GM12865 (cell line): ENCODE measurements around the gene NTN1.

ENCODE experiments used
- DNase-seq: peaks from one replicate; pipeline ENCODE4 v3.0.0; 2010; ENCODE audit warnings: low read depth
- H3K4me3 ChIP-seq: 2 replicates; pipeline ENCODE4 v1.5.1; 2011; ENCODE audit warnings: mild to moderate bottlenecking, low read depth, low read length, control low read depth
- TF ChIP-seq, protein P1 (sequence below): IDR thresholded peaks from 2 replicates; pipeline ENCODE4 v1.5.1; 2011; ENCODE audit warnings: low read length, control low read depth, low read depth, inconsistent platforms; ENCODE audit not compliant: insufficient read depth; ENCODE audit errors: missing control alignments

NTN1 gene

GRCh38 chr17:9199571-9200551 lies 178.6 kb downstream of the NTN1 start:
- TF ChIP-seq, protein P1, sequence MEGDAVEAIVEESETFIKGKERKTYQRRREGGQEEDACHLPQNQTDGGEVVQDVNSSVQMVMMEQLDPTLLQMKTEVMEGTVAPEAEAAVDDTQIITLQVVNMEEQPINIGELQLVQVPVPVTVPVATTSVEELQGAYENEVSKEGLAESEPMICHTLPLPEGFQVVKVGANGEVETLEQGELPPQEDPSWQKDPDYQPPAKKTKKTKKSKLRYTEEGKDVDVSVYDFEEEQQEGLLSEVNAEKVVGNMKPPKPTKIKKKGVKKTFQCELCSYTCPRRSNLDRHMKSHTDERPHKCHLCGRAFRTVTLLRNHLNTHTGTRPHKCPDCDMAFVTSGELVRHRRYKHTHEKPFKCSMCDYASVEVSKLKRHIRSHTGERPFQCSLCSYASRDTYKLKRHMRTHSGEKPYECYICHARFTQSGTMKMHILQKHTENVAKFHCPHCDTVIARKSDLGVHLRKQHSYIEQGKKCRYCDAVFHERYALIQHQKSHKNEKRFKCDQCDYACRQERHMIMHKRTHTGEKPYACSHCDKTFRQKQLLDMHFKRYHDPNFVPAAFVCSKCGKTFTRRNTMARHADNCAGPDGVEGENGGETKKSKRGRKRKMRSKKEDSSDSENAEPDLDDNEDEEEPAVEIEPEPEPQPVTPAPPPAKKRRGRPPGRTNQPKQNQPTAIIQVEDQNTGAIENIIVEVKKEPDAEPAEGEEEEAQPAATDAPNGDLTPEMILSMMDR, result no peak
- peak; percentile 5 for DNase-seq

GRCh38 chr17:9200699-9201359 lies 179.5 kb downstream of the NTN1 start:
- TF ChIP-seq, protein P1, result no peak
- no peak overlapping the region for H3K4me3 ChIP-seq
- peak; percentile 13 for DNase-seq

More at GRCh38 chr17:9199571-9200551, 178.6 kb downstream of the NTN1 start:
- H3K4me3 ChIP-seq, result no peak overlapping the region

DNA sequence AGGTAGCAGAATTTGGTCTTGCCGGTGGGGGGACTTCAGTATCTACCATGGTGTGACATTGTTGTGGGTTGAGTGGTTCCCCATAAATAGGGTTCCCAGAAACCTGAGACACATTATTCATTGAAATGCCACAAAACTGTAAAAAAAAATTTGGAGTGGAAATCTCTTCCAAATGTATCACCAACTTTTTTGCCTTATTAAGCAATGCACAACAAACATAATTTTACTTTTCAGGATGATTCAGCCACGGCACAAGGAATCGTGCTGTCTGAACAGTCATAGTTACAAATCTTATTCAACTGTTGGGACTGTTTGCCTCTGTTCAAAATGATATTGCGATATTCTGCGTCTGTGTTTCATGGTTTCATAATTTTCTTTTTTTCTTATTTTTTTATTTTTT lies 181.2 kb downstream of the NTN1 start:
- TF ChIP-seq, protein P1, result no peak
- H3K4me3 ChIP-seq, result no peak overlapping the region
- DNase-seq, result no peak

DNA sequence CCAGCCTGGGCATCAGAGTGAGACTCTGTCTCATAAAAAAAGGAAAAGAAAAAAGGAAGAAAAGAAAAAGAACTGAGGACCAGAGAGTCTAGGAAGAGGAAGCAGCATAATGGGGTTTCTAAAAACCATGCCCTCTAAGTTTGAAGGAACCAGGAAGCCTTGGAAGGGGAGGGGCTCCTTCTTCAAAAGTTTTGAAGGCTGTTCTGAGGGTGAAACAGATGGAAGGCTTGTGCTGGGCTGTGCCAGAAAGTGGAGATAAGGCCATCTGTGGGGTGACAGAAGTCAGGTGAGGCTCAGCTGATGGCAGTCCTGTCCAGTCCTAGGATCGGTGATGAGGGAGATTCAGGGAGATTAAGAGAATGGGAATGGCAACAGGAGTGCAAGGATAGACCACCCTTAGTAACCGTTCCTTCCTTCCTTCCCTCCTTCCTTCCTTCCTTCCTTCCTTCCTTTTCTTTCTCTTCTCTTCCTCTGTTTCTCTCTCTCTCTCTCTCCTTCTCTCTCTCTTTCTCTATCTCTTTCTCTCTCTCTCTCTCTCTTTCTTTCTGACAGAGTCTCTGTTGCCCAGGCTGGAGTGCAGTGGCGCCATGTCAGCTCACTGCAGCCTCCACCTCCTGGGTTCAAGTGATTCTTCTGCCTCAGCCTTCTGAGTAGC lies 182.6 kb downstream of the NTN1 start:
- TF ChIP-seq, protein P1, result no peak
- no peak overlapping the region for H3K4me3 ChIP-seq
- no peak for DNase-seq

DNA sequence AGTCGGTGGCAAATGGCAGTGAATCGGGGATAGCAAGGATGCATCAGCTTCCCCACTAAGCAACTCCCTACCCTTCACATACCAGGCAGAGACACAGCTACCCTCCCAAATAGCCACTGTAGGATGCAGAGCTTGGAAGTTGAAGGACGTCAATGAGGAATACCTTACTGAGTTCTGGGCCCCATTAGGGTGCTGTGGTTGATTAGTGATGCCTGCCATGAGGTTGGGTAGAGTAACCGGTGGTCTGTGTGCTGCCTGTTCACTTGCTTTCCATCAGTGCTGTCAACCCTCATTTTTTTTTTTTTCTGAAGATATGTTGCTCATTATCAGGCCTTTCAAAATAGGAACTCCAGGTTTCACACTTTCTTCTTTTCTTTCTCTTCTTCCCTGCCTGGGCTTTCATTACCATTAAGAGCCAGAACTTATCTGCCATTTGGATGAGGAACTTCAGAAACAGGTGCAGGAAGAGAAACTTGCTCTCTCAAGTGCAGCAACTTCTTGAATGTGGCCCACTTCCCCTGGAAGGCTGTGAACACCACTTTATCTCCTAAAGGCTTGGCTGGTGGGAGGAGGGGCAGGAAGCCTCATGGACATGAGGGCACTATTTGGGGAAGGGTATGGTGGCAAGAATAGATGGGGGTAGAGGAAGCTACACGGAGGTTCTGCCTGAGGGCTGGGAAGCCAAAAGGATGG lies 183.5 kb downstream of the NTN1 start:
- TF ChIP-seq, protein P1, result no peak
- no peak overlapping the region for H3K4me3 ChIP-seq

More for the DNA sequence above, 183.5 kb downstream of the NTN1 start:
- peak; percentile 8 for DNase-seq
